Endothelial cell of umbilical vein (primary cell): Measurements from ENCODE around the gene CSMD2. TPM values are rescaled to one million over a fixed set of nuclear protein-coding genes. Genes with fewer than 3 reads are reported as not detected.

Experiments
- BruUV-seq: library from RNA; stranded (reverse); fragments of 400-500 nt; replicated peaks from 2 replicates; lab custom pipeline; 2021; lab: Mats Ljungman, UMichigan
- CTCF ChIA-PET: fragments of 300-600, 350-600 bp; sonication (Branson Sonifier 250); formaldehyde crosslinking; loops from one replicate; lab custom pipeline; 2021; ENCODE audit warnings: antibody characterized with exemption, inconsistent platforms; lab: Charles Lee
- POLR2A ChIA-PET: fragments of 300-600, 350-600 bp; sonication (Branson Sonifier 250); formaldehyde crosslinking; loops from one replicate; lab custom pipeline; 2021; ENCODE audit warnings: antibody characterized with exemption, inconsistent platforms; lab: Charles Lee
- DNase-seq: peaks from one replicate; pipeline ENCODE4 v3.0.0-alpha.2; 2011; ENCODE audit warnings: low read depth, low spot score
- FAIRE-seq: peaks from 2 replicates; lab custom pipeline; 2011; peaks lifted over from hg19 to GRCh38; lab: Jason Lieb, UNC
- H2AFZ ChIP-seq: 2 replicates; pipeline ENCODE4 v1.6.0; 2012; ENCODE audit warnings: low read depth, low read length, control low read depth, inconsistent platforms
- H3K27ac ChIP-seq: 2 replicates; pipeline ENCODE4 v1.5.1; 2011; ENCODE audit warnings: low read depth, mild to moderate bottlenecking, control low read depth, low read length, moderate library complexity; ENCODE audit not compliant: insufficient read depth
- H3K27me3 ChIP-seq, 2 experiments: 2 replicates each; pipeline versions ENCODE4 v1.6.0 to v1.6.1; 2011; ENCODE audit warnings: low read length in 2 of 2, mixed read lengths in 1 of 2; ENCODE audit not compliant: control insufficient read depth in 2 of 2, insufficient read depth in 2 of 2
- H3K36me3 ChIP-seq, 2 experiments: 2 replicates in 1 of 2; 3 replicates in 1 of 2; pipeline ENCODE4 v1.5.1; 2011; ENCODE audit warnings: low read length in 2 of 2, mild to moderate bottlenecking in 1 of 2, moderate library complexity in 1 of 2; ENCODE audit not compliant: control insufficient read depth in 2 of 2, insufficient read depth in 2 of 2; ENCODE audit errors: extremely low read depth in 1 of 2
- H3K4me1 ChIP-seq: 3 replicates; pipeline ENCODE4 v1.5.1; 2011; ENCODE audit warnings: mild to moderate bottlenecking, low read length; ENCODE audit not compliant: control insufficient read depth, insufficient read depth; ENCODE audit errors: extremely low read depth
- H3K4me2 ChIP-seq: 2 replicates; pipeline ENCODE4 v1.6.1; 2011; ENCODE audit warnings: low read length, control low read depth, mixed read lengths; ENCODE audit not compliant: insufficient read depth
- H3K4me3 ChIP-seq, 3 experiments: fragments of 200-600 bp in 1 of 3; sonication (generic), shearing (Covaris generic) in 1 of 3; replicated peaks in 1 of 3; 2 replicates each; pipeline ENCODE4 v1.5.1; 2011 to 2016; ENCODE audit warnings: control low read depth in 3 of 3, low read length in 3 of 3, mild to moderate bottlenecking in 2 of 3, inconsistent platforms in 1 of 3, low read depth in 1 of 3, moderate library complexity in 1 of 3; ENCODE audit not compliant: insufficient read depth in 1 of 3
- H3K79me2 ChIP-seq: 2 replicates; pipeline ENCODE4 v1.6.0; 2012; ENCODE audit warnings: low read length, inconsistent platforms; ENCODE audit not compliant: control insufficient read depth, insufficient read depth
- H3K9ac ChIP-seq: replicated peaks from 2 replicates; pipeline ENCODE3; 2011; ENCODE audit warnings: low read length, control low read depth; ENCODE audit not compliant: insufficient read depth; ENCODE audit errors: extremely low read depth
- H3K9me1 ChIP-seq: replicated peaks from 3 replicates; pipeline ENCODE4 v1.6.0; 2011; ENCODE audit warnings: mild to moderate bottlenecking, low read length; ENCODE audit not compliant: control insufficient read depth, insufficient read depth; ENCODE audit errors: extremely low read depth
- H3K9me3 ChIP-seq: replicated peaks from 2 replicates; pipeline ENCODE4 v1.5.1; 2012; ENCODE audit warnings: low read length, inconsistent platforms; ENCODE audit not compliant: control insufficient read depth, insufficient read depth
- H4K20me1 ChIP-seq: replicated peaks from 2 replicates; pipeline ENCODE3; 2011; ENCODE audit warnings: mild to moderate bottlenecking, low read length; ENCODE audit not compliant: control insufficient read depth, insufficient read depth; ENCODE audit errors: extremely low read depth
- EZH2 ChIP-seq: IDR thresholded peaks from 2 replicates; pipeline ENCODE4 v1.6.1; 2012; ENCODE audit warnings: borderline replicate concordance, low read depth, mild to moderate bottlenecking, moderate library complexity, low read length, inconsistent platforms; ENCODE audit not compliant: severe bottlenecking
- FOS ChIP-seq: IDR thresholded peaks from 2 replicates; pipeline ENCODE4 v1.6.1; 2011; ENCODE audit warnings: mild to moderate bottlenecking, low read length, moderate library complexity, borderline replicate concordance; ENCODE audit not compliant: insufficient read depth
- GATA2 ChIP-seq: IDR thresholded peaks from 2 replicates; pipeline ENCODE4 v1.7.0; 2011; ENCODE audit warnings: low read depth, mild to moderate bottlenecking, moderate library complexity, mixed read lengths, low read length; ENCODE audit not compliant: insufficient read length, insufficient read depth
- JUN ChIP-seq: IDR thresholded peaks from 2 replicates; pipeline ENCODE4 v1.6.1; 2011; ENCODE audit warnings: borderline replicate concordance, low read depth; ENCODE audit not compliant: insufficient read length, insufficient read depth
- MAX ChIP-seq: IDR thresholded peaks from 2 replicates; pipeline ENCODE4 v1.6.1; 2011; ENCODE audit not compliant: insufficient read depth, insufficient read length
- MYC ChIP-seq: IDR thresholded peaks from one replicate; pipeline ENCODE4 v1.6.1; 2011; ENCODE audit warnings: mild to moderate bottlenecking, low read depth, low read length
- POLR2A ChIP-seq: IDR thresholded peaks from 2 replicates; pipeline ENCODE4 v1.6.1; 2012; ENCODE audit warnings: low read depth, mild to moderate bottlenecking, control low read depth, low read length
- POLR2AphosphoS5 ChIP-seq: IDR thresholded peaks from 2 replicates; pipeline ENCODE4 v1.6.1; 2012; ENCODE audit warnings: low read depth, mild to moderate bottlenecking, control low read depth, low read length, moderate library complexity; ENCODE audit not compliant: insufficient read depth
- dilution Hi-C: fragments of 300-500 bp; cut with MboI; formaldehyde crosslinking; loops from one replicate; pipeline ENCODE4 v1.15.0; 2019; ENCODE audit warnings: low sequenced_read_pairs; ENCODE audit not compliant: extremely low pct_ligation_motif_present
- intact Hi-C: fragments of 100-400 bp; cut with micrococcal nuclease; formaldehyde crosslinking; loops from one replicate; pipeline ENCODE4 v1.10.0; 2022
- polyA plus RNA-seq, 4 experiments: library from polyadenylated mRNA; depleted of rRNA in 3 of 4; stranded (reverse) in 3 of 4; unstranded in 1 of 4; fragments of >200 nt; gene quantifications; 2 replicates each; pipeline versions ENCODE4 v1.2.1 to v1.2.3, GENCODE V29; 2011 to 2012; ENCODE audit warnings: missing spikeins in 1 of 4
- total RNA-seq: library from RNA; stranded (reverse); gene quantifications from 2 replicates; pipeline ENCODE4 v1.2.3, GENCODE V29; 2021
- TF ChIP-seq, protein P1 (sequence below), 2 donors: IDR thresholded peaks; 1 replicate in 1 of 2; 2 replicates in 1 of 2; pipeline ENCODE4 v1.5.1; 2011; ENCODE audit warnings: low read length in 2 of 2, mild to moderate bottlenecking in 2 of 2, moderate library complexity in 2 of 2, control low read depth in 1 of 2, inconsistent platforms in 1 of 2, low read depth in 1 of 2; ENCODE audit not compliant: insufficient read depth in 1 of 2; ENCODE audit errors: extremely low read depth in 1 of 2

CSMD2 gene
- total and polyA plus RNA-seq, 2 donors (not counting 3 experiments of a cell fraction or from before 2014, with no cell fraction given) = under 0.01 TPM; not detected in 1

DNA sequence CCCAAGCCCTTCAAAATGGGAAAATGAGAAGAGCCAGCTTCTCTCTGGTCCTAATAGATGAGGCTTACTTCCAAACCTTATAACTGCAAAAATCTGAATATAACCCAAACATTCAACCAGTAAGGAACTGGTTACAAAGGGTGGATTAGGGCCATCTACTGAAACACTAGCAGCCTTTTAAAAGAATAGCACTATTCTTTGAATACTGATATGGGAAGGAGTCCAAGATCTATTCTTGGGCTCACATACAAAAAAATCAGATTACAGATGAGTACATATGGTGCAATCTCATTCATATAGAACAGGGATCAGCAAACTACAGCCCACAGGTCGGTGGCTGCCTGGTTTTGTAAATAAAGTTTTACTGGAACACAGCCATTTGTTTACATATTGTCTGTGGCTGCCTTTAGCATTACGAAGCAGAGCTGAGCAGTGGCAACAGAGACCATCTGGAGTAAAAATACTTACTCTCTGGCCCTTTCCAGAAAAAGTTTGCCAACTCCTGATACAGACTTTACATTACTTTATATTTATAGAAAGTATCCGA is 524.8 kb downstream of the CSMD2 start:
- Histone ChIP-seq H3K27me3 (no peaks in the 10 kb centered on the region), H2AFZ (no peak overlapping the region), H3K4me3 (no peak overlapping the region), H3K9me3 (no peaks in the 10 kb centered on the region), H3K9ac (no peak overlapping the region), H3K27ac (no peak overlapping the region), H3K36me3 (no peaks in the 10 kb centered on the region), H3K4me2 (no peak overlapping the region), H3K79me2 (no peaks in the 10 kb centered on the region), H3K9me1 (no peaks in the 10 kb centered on the region), H4K20me1 (no peaks in the 10 kb centered on the region), H3K4me1 (no peaks in the 10 kb centered on the region)
- POLR2A ChIA-PET = no interaction called here
- DNase-seq = no peak
- CTCF ChIA-PET = interaction anchor here (1.4 to 3.1 kb wide), 2 partner anchors 1103 to 1104 kb away, joined by 3 to 18 read pairs; no protein-coding TSS in a partner anchor
- BruUV-seq = no TSS peak
- no peak for FAIRE-seq
- intact Hi-C loops (no loop called here), dilution Hi-C loops (no loop called here)
- TF ChIP-seq POLR2AphosphoS5 (no peak), GATA2 (no peak), POLR2A (no peak), JUN (no peak), FOS (no peak), EZH2 (no peak), MAX (no peak), MYC (no peak)
- TF ChIP-seq, protein P1, sequence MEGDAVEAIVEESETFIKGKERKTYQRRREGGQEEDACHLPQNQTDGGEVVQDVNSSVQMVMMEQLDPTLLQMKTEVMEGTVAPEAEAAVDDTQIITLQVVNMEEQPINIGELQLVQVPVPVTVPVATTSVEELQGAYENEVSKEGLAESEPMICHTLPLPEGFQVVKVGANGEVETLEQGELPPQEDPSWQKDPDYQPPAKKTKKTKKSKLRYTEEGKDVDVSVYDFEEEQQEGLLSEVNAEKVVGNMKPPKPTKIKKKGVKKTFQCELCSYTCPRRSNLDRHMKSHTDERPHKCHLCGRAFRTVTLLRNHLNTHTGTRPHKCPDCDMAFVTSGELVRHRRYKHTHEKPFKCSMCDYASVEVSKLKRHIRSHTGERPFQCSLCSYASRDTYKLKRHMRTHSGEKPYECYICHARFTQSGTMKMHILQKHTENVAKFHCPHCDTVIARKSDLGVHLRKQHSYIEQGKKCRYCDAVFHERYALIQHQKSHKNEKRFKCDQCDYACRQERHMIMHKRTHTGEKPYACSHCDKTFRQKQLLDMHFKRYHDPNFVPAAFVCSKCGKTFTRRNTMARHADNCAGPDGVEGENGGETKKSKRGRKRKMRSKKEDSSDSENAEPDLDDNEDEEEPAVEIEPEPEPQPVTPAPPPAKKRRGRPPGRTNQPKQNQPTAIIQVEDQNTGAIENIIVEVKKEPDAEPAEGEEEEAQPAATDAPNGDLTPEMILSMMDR (IDR thresholded peaks at IDR 0.05; ENCODE audit: extremely low read depth in 1 of 2, insufficient read depth in 1 of 2, low read depth in 1 of 2, low read length in 2 of 2) = no peak
